IMR-90 (cell line): Measurements from ENCODE around the gene EHMT1. TPM values are rescaled to one million over a fixed set of nuclear protein-coding genes. Genes with fewer than 3 reads are reported as not detected.

Source experiments
- ATAC-seq: fragments of 200-7000 bp; cut with Tn5 transposase; 2 replicates; pipeline ENCODE4 v1.9.1; 2020; ENCODE audit warnings: low read depth, mild to moderate bottlenecking, moderate library complexity
- BruUV-seq: library from RNA; stranded (reverse); fragments of 400-500 nt; replicated peaks from 2 replicates; lab custom pipeline; 2021; lab: Mats Ljungman, UMichigan
- CTCF ChIA-PET: fragments of 300-600 bp; formaldehyde crosslinking; extraction: SDS; loops from one replicate; lab custom pipeline; 2021; ENCODE audit warnings: antibody characterized with exemption; lab: Yijun Ruan, JAX
- POLR2A ChIA-PET: fragments of 300-600 bp; sonication (Branson Sonifier 250); formaldehyde crosslinking; loops from one replicate; lab custom pipeline; 2022; ENCODE audit warnings: antibody characterized with exemption; ENCODE audit not compliant: unreplicated experiment; lab: Charles Lee
- DNase-seq: peaks from one replicate; pipeline ENCODE4 v3.0.0; 2013
- H2AFZ ChIP-seq: replicated peaks from 2 replicates; pipeline ENCODE3; 2013; ENCODE audit warnings: low read length, mild to moderate bottlenecking; ENCODE audit not compliant: poor library complexity
- H2AK5ac ChIP-seq: 2 replicates; pipeline ENCODE4 v1.6.1; 2013; ENCODE audit warnings: low read depth, low read length, inconsistent platforms
- H2AK9ac ChIP-seq: replicated peaks from 2 replicates; pipeline ENCODE3; 2013; ENCODE audit warnings: mild to moderate bottlenecking, low read depth, low read length, moderate library complexity; ENCODE audit not compliant: poor library complexity
- H2BK120ac ChIP-seq: 2 replicates; pipeline ENCODE4 v1.6.1; 2013; ENCODE audit warnings: low read depth, low read length, inconsistent platforms
- H2BK15ac ChIP-seq: 3 replicates; pipeline ENCODE4 v1.6.1; 2013; ENCODE audit warnings: low read depth, low read length, inconsistent platforms
- H2BK20ac ChIP-seq: 2 replicates; pipeline ENCODE4 v1.6.1; 2013; ENCODE audit warnings: low read depth, mild to moderate bottlenecking, inconsistent platforms, low read length, moderate library complexity
- H2BK5ac ChIP-seq: 2 replicates; pipeline ENCODE4 v1.6.1; 2013; ENCODE audit warnings: mild to moderate bottlenecking, low read depth, low read length, inconsistent platforms; ENCODE audit not compliant: poor library complexity, severe bottlenecking
- H3K14ac ChIP-seq: replicated peaks from 2 replicates; pipeline ENCODE4 v1.6.1; 2013; ENCODE audit warnings: low read depth, low read length, inconsistent platforms
- H3K18ac ChIP-seq: 2 replicates; pipeline ENCODE4 v1.6.1; 2013; ENCODE audit warnings: low read depth, low read length, control low read depth
- H3K23ac ChIP-seq: 2 replicates; pipeline ENCODE4 v1.6.1; 2013; ENCODE audit warnings: low read depth, low read length, inconsistent platforms
- H3K27ac ChIP-seq: 2 replicates; pipeline ENCODE4 v1.5.1; 2013; ENCODE audit warnings: mild to moderate bottlenecking, control low read depth, low read length; ENCODE audit not compliant: insufficient read depth
- H3K27me3 ChIP-seq: 2 replicates; pipeline ENCODE4 v1.6.1; 2013; ENCODE audit warnings: low read length; ENCODE audit not compliant: control insufficient read depth, insufficient read depth
- H3K36me3 ChIP-seq: 2 replicates; pipeline ENCODE4 v1.6.1; 2013; ENCODE audit warnings: low read length, mixed read lengths; ENCODE audit not compliant: control insufficient read depth, insufficient read depth
- H3K4ac ChIP-seq: 2 replicates; pipeline ENCODE4 v1.6.1; 2013; ENCODE audit warnings: low read depth, low read length, inconsistent platforms
- H3K4me1 ChIP-seq: 2 replicates; pipeline ENCODE4 v1.6.1; 2013; ENCODE audit warnings: low read length, mixed read lengths; ENCODE audit not compliant: control insufficient read depth, insufficient read depth
- H3K4me2 ChIP-seq: 2 replicates; pipeline ENCODE4 v1.6.1; 2013; ENCODE audit warnings: low read depth, mild to moderate bottlenecking, control low read depth, low read length, moderate library complexity
- H3K4me3 ChIP-seq: 2 replicates; pipeline ENCODE4 v1.5.1; 2013; ENCODE audit warnings: low read depth, mild to moderate bottlenecking, control low read depth, low read length, moderate library complexity; ENCODE audit not compliant: insufficient read depth
- H3K56ac ChIP-seq: 2 replicates; pipeline ENCODE4 v1.6.1; 2013; ENCODE audit warnings: low read length, inconsistent platforms; ENCODE audit not compliant: insufficient read depth; ENCODE audit errors: extremely low read depth
- H3K79me1 ChIP-seq, 2 experiments: 2 replicates each; pipeline ENCODE4 v1.6.1; 2013; ENCODE audit warnings: low read length in 2 of 2, inconsistent platforms in 1 of 2, low read depth in 1 of 2
- H3K9ac ChIP-seq: 2 replicates; pipeline ENCODE4 v1.6.1; 2013; ENCODE audit warnings: low read depth, low read length, control low read depth
- H3K9me1 ChIP-seq: 2 replicates; pipeline ENCODE4 v1.6.1; 2013; ENCODE audit warnings: low read length, inconsistent platforms; ENCODE audit not compliant: insufficient read depth
- H3K9me3 ChIP-seq: 2 replicates; pipeline ENCODE4 v1.6.1; 2013; ENCODE audit warnings: low read length; ENCODE audit not compliant: control insufficient read depth, insufficient read depth
- H4K20me1 ChIP-seq: 2 replicates; pipeline ENCODE4 v1.6.1; 2013; ENCODE audit warnings: low read length, inconsistent platforms; ENCODE audit not compliant: insufficient read depth
- H4K5ac ChIP-seq: 2 replicates; pipeline ENCODE4 v1.6.1; 2013; ENCODE audit warnings: mild to moderate bottlenecking, low read depth, low read length, control low read depth
- H4K8ac ChIP-seq, 2 experiments: 2 replicates each; pipeline ENCODE4 v1.6.1; 2013; ENCODE audit warnings: low read depth in 2 of 2, low read length in 2 of 2, control low read depth in 1 of 2, inconsistent platforms in 1 of 2
- H4K91ac ChIP-seq: 2 replicates; pipeline ENCODE4 v1.6.1; 2013; ENCODE audit warnings: low read depth, low read length, inconsistent platforms; ENCODE audit not compliant: insufficient read depth
- ELK1 ChIP-seq: fragments of 150-350 bp; IDR thresholded peaks from 2 replicates; pipeline ENCODE4 v1.6.1; 2016; ENCODE audit warnings: low read depth, mild to moderate bottlenecking, low read length, moderate library complexity, borderline replicate concordance
- MAZ ChIP-seq: IDR thresholded peaks from 2 replicates; pipeline ENCODE4 v1.6.1; 2012; ENCODE audit warnings: low read depth, mild to moderate bottlenecking, low read length, improper control_type of control experiment, moderate library complexity, borderline replicate concordance
- RAD21 ChIP-seq: IDR thresholded peaks from 2 replicates; pipeline ENCODE4 v1.6.1; 2012; ENCODE audit warnings: low read length, improper control_type of control experiment
- WGBS, 2 experiments: methylation state at CpG; one replicate each; pipeline versions ENCODE4 v1.1.5 to v1.1.7; 2013; ENCODE audit warnings: missing lambda C conversion rate in 2 of 2; ENCODE audit not compliant: insufficient read length in 1 of 2; ENCODE audit errors: extremely low coverage in 2 of 2; 5-methylcytosine and 5-hydroxymethylcytosine counted together
- dilution Hi-C: fragments of 300-500 bp; cut with HindIII; formaldehyde crosslinking; loops from one replicate; pipeline ENCODE4 v1.14.3; 2018; ENCODE audit warnings: low sequenced_read_pairs; ENCODE audit not compliant: unreplicated experiment
- in situ Hi-C: fragments of 300-500 bp; cut with MboI; formaldehyde crosslinking; loops from 3 replicates; pipeline ENCODE4 v1.14.3; 2019; ENCODE audit warnings: low sequenced_read_pairs, inconsistent platforms, mixed read lengths
- intact Hi-C: fragments of 100-400 bp; cut with micrococcal nuclease; formaldehyde crosslinking; loops from 2 replicates; pipeline ENCODE4 v1.10.0; 2022
- polyA plus RNA-seq, 3 experiments: library from polyadenylated mRNA; depleted of rRNA; stranded (reverse); fragments of >200 nt; gene quantifications; 2 replicates each; pipeline ENCODE4 v1.2.3, GENCODE V29; 2012; ENCODE audit warnings: low replicate concordance in 1 of 3
- total RNA-seq: library from RNA; depleted of rRNA; stranded (reverse); fragments of >200 nt; gene quantifications from 2 replicates; pipeline ENCODE4 v1.2.3, GENCODE V29; 2012
- TF ChIP-seq, protein P1 (sequence below): conservative IDR thresholded peaks from 2 replicates; pipeline ENCODE4 v1.5.1; 2012; ENCODE audit warnings: mild to moderate bottlenecking, low read depth, low read length, improper control_type of control experiment

Gene EHMT1
- total and polyA plus RNA-seq, 2 of the 4 experiments (the other 2 are of a cell fraction) = 32.8 to 35.1 TPM

DNA sequence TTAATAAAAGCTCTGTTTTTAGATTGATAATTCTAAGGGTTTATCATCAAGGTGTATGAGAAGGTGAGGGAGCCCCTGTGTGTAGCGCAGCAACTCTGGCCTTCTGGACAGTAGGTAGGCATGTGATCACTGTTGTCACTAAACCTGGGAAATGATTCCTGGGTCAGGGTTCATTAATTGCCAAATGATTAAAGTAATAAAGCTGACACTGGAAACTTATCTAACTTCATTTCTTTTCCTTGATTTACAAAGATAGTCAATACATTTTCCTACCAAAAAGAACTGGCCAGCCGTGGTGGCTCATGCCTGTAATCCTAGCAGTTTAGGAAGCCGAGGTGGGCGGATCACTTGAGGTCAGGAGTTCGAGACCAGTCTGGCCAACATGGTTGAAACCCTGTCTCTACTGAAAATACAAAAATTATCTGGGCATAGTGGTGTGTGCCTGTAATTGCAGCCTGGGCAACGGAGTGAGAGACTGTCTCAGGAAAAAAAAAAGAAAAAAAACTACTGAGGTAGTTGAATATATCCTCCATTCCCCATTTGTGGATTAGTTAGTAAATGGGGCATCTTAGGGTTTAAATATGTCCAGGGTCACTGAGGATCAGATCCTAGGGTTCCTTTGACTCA lies 2.4 kb downstream of the EHMT1 start:
- Histone ChIP-seq H3K56ac (no peak overlapping the region), H4K5ac (no peak overlapping the region), H4K8ac (no peak overlapping the region), H3K4ac (no peak overlapping the region), H2AK9ac (no peak overlapping the region), H2AFZ (no peak overlapping the region), H4K91ac (no peak overlapping the region), H3K79me1 (peaks cover 22 to 73% of the 10 kb centered on the region in 2 experiments), H3K4me1 (peaks cover 11% of the 10 kb centered on the region), H2BK20ac (no peak overlapping the region), H3K4me3 (no peak overlapping the region), H3K9me3 (no peaks in the 10 kb centered on the region), H3K14ac (no peak overlapping the region), H3K27me3 (no peaks in the 10 kb centered on the region), H3K18ac (no peak overlapping the region), H2BK120ac (no peak overlapping the region), H2AK5ac (no peak overlapping the region), H3K23ac (peak overlapping the region; percentile 73; the same call in 1 of the 2 replicates), H3K9ac (peak overlapping the region; percentile 13; the same call in 1 of the 2 replicates), H3K4me2 (no peak overlapping the region), H4K20me1 (peaks cover 66% of the 10 kb centered on the region), H2BK5ac (no peak overlapping the region), H3K9me1 (peaks cover 14% of the 10 kb centered on the region), H2BK15ac (no peak overlapping the region), H3K27ac (no peak overlapping the region), H3K36me3 (peaks cover 13% of the 10 kb centered on the region)
- in situ Hi-C loops = no loop called here
- TF ChIP-seq, protein P1, sequence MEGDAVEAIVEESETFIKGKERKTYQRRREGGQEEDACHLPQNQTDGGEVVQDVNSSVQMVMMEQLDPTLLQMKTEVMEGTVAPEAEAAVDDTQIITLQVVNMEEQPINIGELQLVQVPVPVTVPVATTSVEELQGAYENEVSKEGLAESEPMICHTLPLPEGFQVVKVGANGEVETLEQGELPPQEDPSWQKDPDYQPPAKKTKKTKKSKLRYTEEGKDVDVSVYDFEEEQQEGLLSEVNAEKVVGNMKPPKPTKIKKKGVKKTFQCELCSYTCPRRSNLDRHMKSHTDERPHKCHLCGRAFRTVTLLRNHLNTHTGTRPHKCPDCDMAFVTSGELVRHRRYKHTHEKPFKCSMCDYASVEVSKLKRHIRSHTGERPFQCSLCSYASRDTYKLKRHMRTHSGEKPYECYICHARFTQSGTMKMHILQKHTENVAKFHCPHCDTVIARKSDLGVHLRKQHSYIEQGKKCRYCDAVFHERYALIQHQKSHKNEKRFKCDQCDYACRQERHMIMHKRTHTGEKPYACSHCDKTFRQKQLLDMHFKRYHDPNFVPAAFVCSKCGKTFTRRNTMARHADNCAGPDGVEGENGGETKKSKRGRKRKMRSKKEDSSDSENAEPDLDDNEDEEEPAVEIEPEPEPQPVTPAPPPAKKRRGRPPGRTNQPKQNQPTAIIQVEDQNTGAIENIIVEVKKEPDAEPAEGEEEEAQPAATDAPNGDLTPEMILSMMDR = peak; percentile 38
- TF ChIP-seq RAD21 (peak; percentile 11; the same call in 1 of the 2 replicates), ELK1 (no peak), MAZ (no peak)
- ATAC-seq (no peak), DNase-seq (no peak)
- intact Hi-C loops = no loop called here
- CTCF ChIA-PET = interaction anchor here (0.6 to 0.9 kb wide), 2 partner anchors 13 to 38 kb away, joined by 3 to 5 read pairs; no protein-coding TSS in a partner anchor
- dilution Hi-C loops = no loop called here
- POLR2A ChIA-PET = no interaction called here
- BruUV-seq = no TSS peak
- 85% methylated on average over 3 of the region's 6 CpGs; no CpG with 5 or more reads in 1 of the 2 experiments for WGBS, 2 experiments
